Stimulated activated CD8-positive, alpha-beta memory T cell treated with anti-CD3 and anti-CD28 coated beads, Interleukin-4, amount 100 ng/mL, for 1 hour (primary cell): ENCODE data around the gene DAAM1.

Source experiments
- DNase-seq, 2 donors: peaks; one replicate each; pipeline ENCODE4 v3.0.0-alpha.2; 2020; ENCODE audit warnings: low read depth in 2 of 2, low spot score in 1 of 2

The DAAM1 gene

DNA sequence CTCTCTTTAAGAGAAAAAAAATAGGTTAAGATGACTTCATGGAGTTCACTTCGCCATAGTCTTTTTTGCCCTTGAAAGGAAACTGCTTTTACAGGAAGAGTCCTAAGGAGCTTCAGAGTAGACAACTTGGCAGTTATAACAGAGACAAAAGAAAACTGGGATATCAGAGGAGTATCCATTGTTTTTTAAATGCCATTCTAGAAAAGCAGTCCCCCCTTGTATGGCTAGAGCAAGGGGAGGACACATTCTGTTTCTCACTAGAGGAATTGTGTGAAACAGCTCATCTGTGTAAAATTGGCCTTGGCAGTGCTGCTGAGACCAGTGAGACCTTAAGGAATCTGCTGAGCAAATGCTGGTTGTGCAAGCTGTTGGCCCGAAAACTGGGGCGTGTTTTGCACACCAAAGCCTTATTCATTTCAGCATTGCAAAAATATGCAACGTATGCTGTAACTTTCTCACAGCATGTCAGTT is 148.7 kb downstream of the DAAM1 start:
- DNase-seq, result no peak

DNA sequence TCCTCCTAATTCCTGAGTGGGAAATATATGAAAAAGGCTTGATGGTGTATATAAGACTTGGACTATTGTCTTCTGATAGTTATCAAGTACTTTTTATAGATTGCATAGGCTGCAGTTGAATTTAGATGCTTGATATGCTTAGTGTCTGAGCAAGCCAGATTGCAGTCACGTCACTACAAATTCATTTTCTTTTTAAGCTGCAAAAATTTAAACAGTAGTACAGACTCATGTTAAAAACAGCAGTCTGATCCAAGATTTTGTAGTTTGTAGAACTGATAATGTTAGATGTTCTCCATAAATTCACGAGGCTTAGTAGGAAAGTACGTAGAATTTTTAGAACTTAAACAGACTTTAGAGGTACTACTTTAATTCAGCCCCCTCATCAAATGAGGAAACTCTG is 150.3 kb downstream of the DAAM1 start:
- DNase-seq, result no peak

DNA sequence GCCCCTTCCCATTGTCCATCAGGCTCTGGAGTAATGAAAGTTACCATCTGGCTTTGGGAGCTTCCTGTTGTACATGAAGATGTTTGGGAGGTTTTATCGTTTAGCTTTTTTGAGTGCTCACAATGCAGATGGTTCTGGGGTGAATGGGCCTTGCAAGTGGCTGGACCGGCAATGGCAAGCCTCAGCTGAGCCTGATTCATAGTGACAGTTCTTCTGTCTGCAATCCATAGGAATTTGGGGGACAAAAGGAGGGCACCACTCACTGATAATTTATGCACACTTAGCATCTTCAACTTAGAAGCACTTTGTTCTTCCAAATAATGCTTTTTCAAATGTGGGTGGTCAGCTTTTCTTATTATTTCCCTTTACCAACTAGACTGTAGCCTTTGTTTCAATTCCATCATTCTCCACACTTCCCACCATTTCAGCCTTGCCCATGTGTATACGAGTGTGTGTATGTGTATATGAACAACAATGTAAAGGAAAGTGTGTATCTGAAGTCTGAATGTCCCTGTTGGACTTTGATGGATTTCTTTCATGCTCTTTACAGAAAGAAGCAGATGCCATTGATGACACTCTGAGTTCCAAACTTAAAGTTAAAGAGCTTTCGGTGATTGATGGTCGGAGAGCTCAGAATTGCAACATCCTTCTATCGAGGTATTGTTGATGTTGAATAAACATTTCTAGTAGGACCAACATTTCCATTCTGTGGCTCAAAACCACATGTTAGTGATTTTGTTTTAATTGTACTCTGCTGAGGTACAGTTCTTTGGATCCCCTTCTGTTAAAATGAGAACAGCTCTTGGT is 151.3 kb downstream of the DAAM1 start:
- no peak for DNase-seq

DNA sequence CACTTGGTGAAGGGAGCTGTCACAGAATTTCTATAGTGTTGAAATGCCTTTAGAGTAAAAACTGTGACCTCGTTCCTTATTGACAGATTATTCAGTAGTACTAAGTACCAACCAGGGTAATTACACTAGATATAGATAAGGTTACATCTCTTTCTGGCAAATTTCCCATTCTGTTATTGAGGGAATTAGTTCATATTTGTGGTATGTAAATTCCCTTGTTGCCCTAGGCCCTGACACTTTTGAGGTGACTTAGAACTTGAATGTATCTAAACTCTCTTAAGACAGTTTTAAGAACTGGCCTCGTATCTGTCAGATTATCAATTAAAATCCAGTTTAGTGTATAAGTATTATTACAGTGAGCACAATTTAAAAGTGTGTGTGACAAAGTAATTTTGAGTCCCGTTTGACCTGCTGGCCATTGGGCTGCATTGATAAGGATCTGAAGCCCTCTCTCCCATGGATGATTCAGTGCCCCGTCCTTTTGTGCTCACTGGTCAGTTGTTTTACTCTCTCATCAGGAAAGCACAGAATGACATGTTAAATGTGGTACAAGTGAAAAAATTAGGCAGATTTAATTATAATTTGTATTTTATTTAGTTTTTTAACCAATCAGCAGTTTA is 153.5 kb downstream of the DAAM1 start:
- DNase-seq, result no peak

DNA sequence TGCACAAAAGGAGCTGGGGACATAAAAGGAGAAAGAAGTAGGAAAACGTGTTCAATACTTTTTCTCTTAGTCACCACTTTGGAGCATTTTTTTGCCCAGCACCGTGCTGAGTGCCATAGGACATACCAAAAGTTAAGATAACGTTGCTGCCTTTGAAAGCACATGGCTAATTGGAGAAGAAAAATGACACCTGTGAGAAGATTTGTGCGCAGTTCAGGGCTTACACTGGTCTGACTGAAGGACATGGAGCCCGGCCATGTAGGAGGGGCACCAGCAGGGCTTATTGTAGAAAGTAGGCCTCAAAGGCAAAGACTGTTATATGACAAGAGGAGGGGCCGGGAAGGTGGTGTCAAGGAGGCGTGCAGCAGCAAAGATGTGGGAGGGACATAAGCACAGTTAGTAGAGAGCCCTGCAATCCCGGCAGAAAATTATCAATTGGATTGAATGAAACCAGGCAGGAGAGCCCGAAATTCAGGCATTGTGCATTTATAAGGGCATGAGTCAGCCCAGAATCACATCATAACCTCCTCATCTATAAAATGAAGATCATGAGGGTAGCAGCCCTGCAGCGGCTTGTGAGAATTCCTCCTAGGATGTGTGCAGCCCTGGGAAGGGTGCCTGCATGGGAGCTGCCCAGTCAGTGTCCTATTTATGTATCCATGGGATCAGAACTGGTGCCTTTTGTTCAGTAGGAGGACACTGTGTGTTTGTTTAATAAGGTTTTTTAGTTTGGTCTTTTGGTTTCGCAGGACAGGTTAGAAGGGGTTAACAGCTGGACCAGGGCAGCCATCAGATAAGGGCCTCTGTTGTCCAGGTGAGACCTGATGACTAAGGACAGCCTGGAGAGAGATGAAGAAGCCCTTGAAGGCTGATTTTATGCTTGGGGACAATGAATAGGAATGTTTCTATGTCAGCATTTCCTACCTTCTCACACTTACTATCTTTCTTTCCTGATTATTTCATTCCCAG is 154.3 kb downstream of the DAAM1 start:
- DNase-seq, result no peak

DNA sequence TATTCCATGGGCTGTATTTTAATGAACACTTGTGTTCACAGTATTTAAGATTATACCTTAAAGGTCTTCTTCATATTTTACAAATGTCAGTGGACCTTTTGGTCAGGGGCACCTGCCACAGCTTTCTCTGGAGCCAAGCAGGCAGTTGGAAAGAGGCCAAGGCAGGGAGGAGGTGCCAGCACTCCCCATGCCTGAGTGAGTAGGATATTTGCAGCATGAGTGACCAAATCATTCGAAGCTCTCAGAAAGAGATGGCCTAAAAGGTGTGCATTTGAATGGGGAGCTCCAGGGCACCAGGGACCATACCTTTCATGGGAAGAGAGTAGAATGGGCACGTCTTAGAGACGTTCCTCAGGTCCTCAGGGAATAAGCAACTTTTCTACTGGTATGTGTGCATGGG is 155.1 kb downstream of the DAAM1 start:
- DNase-seq, result no peak

DNA sequence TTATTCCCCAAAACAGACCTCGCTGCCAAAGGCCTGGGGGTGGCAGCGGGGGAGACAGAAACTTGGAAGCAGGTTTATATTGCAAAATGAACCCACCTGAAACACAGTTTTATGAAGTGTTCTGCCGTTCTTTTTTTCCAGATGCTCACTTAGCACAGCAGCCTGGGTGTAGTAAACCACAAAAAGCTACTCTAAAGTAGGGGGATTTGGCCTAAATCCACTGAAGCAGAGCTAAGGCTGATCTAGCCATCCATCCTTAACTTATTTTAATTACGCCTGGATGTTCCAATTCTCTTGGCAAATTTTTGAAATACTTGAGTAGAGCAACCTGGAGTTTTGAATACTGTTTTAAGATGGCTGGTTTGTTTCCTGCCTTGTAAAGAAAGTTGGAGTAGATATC is 155.5 kb downstream of the DAAM1 start:
- DNase-seq, result no peak

GRCh38 chr14:59344691-59345455 is 156.4 kb downstream of the DAAM1 start:
- DNase-seq, result no peak

DNA sequence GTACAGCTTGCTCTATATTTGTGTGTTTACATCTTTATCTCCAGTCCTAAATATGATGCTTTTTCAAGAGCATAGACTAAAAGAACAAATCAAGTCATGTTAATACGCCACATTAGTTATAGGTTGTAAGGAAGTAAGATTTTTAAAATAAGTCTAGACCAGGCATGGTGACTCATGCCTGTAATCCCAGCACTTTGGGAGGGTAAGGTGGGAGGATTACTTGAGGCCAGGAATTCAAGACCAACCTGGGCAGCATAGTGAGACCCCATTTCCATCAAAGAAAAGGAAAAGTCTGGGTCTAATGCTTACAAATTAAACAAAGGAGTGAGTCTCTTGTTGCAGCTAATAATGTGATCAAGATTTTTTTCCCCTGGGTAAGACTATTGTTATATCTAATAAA is 157.9 kb downstream of the DAAM1 start:
- DNase-seq, result no peak

GRCh38 chr14:59346796-59347510 is 158.5 kb downstream of the DAAM1 start:
- DNase-seq, result no peak

DNA sequence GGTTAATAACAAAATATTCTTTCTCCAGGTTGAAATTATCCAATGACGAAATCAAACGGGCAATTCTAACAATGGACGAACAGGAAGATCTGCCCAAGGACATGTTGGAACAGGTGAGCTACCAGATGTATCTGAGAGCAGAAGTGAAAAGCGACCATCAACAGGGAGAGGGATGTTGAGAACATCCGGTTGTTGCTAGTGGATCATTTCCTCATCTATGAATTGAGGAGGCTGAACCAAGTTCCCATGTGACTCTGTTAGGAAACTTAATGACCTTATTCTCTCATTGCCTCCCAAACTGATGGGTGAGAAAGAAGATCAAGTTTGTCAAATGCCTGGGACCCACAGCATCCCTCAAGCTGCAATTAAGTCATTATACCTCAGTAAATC is 159.0 kb downstream of the DAAM1 start:
- no peak for DNase-seq

DNA sequence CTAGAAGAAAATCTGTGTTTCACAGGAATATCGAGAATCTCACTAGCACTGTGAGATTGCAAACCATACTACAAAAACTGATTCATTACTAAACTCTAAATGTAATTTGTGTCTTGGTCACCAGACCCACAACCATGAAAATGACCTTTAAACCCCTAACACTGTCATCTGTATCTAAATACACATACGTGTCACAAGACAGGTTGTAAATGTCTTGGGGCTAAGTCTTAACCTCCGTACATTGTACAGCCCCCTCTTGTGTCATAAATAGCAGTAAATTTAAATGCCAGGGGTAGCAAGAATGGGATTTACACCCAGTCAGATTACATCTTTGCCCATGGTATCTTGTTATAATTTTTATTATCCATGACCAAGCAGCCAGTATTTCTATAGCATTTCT is 159.4 kb downstream of the DAAM1 start:
- DNase-seq, result no peak

DNA sequence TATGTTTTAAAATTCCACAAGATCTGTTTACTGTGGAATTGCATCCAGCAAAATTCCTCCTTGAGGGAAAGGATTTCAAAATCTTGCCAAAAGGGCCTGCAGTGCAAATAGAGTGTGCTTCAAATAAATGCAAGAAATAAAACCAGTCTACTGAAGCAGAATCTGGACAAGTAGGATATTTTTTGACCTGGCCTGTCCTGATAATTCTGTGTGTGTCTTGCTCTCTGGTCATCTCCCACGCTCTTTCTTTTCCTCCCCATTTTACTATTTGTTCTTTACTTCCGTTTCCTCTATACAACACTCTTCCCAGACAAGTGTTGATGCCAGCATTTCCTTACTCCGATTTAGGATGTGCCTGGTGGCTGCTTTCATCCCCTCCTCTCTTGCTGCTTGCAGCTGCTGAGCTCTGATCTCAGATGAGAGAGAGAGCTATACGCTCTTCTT is 160.8 kb downstream of the DAAM1 start:
- no peak for DNase-seq

GRCh38 chr14:59352961-59353360 is 164.5 kb downstream of the DAAM1 start:
- DNase-seq, result no peak

DNA sequence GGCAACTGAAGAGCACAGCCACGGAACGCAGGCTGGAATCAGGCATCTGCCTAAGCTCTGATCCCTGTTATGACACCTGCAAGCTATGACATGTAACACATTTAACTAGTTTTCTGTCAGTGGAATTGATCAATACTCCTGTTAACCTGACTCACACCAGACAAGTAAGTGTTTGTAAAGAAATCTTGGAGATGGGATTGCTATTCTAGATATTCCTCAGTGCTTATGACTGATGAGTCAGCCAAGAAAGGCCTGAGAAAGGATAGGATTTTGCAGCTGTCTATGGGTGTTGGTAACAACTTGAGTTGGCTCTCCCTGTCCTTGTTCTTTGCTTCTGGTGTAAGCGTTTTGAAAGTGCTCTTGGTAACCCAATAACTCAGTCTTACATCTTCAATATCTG is 166.2 kb downstream of the DAAM1 start:
- no peak for DNase-seq

DNA sequence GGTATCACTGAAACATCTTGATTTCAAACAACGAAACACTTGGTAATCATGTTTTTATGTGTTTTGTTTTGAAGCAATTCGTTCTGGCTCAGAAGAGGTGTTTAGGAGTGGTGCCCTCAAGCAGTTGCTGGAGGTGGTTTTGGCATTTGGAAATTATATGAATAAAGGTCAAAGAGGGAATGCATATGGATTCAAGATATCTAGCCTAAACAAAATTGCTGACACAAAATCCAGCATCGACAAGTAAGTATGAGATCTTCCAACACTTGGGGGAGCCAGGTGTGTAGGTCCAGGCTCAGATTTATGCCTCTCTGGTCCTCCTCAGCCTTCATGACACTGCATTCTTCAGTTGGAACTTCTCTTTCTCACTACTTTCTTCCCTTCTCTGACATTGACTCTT is 166.6 kb downstream of the DAAM1 start:
- DNase-seq, result no peak

DNA sequence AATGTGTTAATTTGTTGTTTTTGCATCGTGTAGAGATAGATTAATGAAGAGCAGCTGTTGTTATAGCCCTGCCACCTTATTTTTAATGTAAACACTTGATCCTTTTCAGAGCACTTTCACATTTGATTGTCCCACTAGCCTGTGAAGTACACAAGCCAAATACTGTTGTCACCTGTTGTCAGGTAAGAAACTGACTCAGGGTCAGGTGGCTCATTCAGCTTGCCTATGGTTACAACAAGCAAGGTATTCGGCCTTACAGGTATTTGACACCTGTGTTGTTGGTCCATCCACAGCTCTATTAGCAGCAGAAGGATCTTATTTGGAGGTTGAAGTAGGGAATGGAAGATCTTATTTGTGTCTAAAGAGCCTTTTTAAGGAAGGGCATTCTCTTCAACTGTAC is 167.8 kb downstream of the DAAM1 start:
- DNase-seq, result no peak

DNA sequence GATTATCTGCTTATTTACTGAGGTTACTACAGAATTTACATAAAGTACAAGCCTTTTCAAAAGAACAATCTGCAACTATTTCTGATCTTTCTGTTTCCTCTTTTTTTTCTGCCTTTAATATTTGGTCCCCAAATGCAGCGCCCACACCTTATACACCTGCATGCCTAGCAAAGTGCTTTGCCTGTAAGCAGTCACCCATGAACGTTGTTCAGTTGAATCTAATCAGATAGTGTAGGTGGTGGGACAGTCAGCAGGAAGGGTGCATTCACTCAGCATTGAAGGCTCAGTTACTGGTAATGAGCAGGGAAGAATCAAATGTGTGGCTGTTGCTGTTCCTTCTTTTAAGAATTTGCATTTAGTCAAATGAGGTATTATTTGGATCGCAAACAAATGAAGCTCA is 168.3 kb downstream of the DAAM1 start:
- no peak for DNase-seq

- no peak for DNase-seq
Measured at GRCh38 chr14:59358102-59358501, 169.6 kb downstream of the DAAM1 start.

DNA sequence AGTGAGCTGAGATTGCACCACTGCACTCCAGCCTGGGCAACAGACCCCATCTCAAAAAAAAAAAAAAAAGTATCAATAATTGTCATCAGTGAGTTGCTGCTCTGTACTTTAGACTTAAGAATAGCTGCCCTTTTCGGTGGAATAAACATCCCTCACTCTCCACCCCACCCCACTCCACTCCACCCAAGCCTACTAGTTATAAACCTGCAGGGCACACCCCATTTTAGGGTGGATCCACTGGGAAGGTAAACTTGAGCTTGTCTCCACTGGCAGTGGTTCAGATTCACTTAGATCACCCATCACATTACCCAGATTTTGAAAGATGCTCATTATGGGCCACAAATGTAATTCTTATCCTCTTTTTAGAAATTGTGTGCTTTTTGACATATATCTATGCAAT is 170.3 kb downstream of the DAAM1 start:
- no peak for DNase-seq
